Measurements from ENCODE around the gene ACTN4.

Gene ACTN4

GRCh38 chr19:38774181-38774950 is 126.9 kb downstream of the ACTN4 start:
- H3K4me3 ChIP-seq (ENCODE audit: low read depth, low read length): no peak overlapping the region
- no peak for DNase-seq (ENCODE audit: low read depth)
- no peak for TF ChIP-seq CTCF (IDR thresholded peaks at IDR 0.05; ENCODE audit: control insufficient read depth, extremely low read depth, insufficient read depth)

- no peak overlapping the region for H3K4me3 ChIP-seq (ENCODE audit: low read depth, low read length)
- no peak for TF ChIP-seq CTCF (IDR thresholded peaks at IDR 0.05; ENCODE audit: control insufficient read depth, extremely low read depth, insufficient read depth)
- DNase-seq (ENCODE audit: low read depth): no peak
Measured at GRCh38 chr19:38778733-38779132, 131.3 kb downstream of the ACTN4 start.

DNA sequence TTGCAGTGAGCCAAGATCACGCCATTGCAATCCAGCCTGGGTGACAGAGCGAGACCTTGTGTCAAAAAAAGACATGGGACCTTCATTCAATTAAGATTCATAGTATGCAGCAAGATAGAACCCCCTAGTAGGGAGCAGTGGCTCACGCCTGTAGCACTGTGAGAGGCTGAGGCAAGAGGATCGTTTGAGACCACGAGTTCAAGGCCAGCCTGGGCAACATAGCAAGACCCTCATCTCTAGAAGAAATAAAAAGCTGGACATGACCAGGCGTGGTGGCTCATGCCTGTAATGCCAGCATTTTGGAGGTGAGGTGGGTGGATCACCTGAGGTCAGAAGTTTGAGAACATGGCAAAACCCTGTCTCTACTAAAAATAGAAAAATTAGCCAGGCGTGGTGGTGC is 133.0 kb downstream of the ACTN4 start:
- no peak overlapping the region for H3K4me3 ChIP-seq (ENCODE audit: low read depth, low read length)
- TF ChIP-seq CTCF (IDR thresholded peaks at IDR 0.05; ENCODE audit: control insufficient read depth, extremely low read depth, insufficient read depth): no peak
- DNase-seq (ENCODE audit: low read depth): no peak

GRCh38 chr19:38781058-38781457 is 133.6 kb downstream of the ACTN4 start:
- H3K4me3 ChIP-seq (ENCODE audit: low read depth, low read length): no peak overlapping the region
- TF ChIP-seq CTCF (IDR thresholded peaks at IDR 0.05; ENCODE audit: control insufficient read depth, extremely low read depth, insufficient read depth): no peak
- DNase-seq (ENCODE audit: low read depth): no peak
